ENCODE data around the gene GIT1. TPM values are rescaled to one million over a fixed set of nuclear protein-coding genes. Genes with fewer than 3 reads are reported as not detected.

The GIT1 gene
- total and polyA plus RNA-seq, 4 experiments from 2014 or later = 4.2 to 82.8 (median 51.9) TPM

GRCh38 chr17:29625037-29625750 lies 35.7 kb upstream of the GIT1 start:
- H3K27ac Mint-ChIP-seq = peak overlapping the region in 6 of 7 donors; percentile 25 to 75 (median 32)
- Histone ChIP-seq H3K4me1 (ENCODE audit: insufficient read depth, low read length) (peaks cover 26% of the 10 kb centered on the region), H3K36me3 (ENCODE audit: insufficient read depth, low read length) (peaks cover 5% of the 10 kb centered on the region), H3K27me3 (ENCODE audit: insufficient read depth, low read length) (no peaks in the 10 kb centered on the region), H3K27ac (ENCODE audit: low read depth, low read length) (no peak overlapping the region), H3K9me3 (ENCODE audit: control insufficient read depth in 1 of 2, low read length in 2 of 2) (no peaks in the 10 kb centered on the region), H3K4me3 (ENCODE audit: low read length in 2 of 2) (no peak overlapping the region)
- H3K4me3 Mint-ChIP-seq = no peak overlapping the region
- DNase-seq = no peak
- CTCF ChIA-PET (ENCODE audit: partially characterized antibody) = interaction anchor here (0.6 to 22.5 kb wide), 9 partner anchors 8 to 307 kb away, joined by 3 to 523 read pairs (median 3); partner anchors contain the start of genes ABHD15 and TP53I13
- H3K9me3 Mint-ChIP-seq = no peaks in the 10 kb centered on the region
- POLR2A ChIA-PET (ENCODE audit: partially characterized antibody) = interaction anchor here (0.5 to 1.6 kb wide), 8 partner anchors 8 to 136 kb away, joined by 3 to 6 read pairs (median 4); partner anchors contain the start of gene ABHD15
- intact Hi-C loops (cut with micrococcal nuclease) = no loop called here
- H3K36me3 Mint-ChIP-seq = peaks cover 2 to 16% of the 10 kb centered on the region in 2 donors
- no peaks in the 10 kb centered on the region for H3K27me3 Mint-ChIP-seq
- H3K4me1 Mint-ChIP-seq = peaks cover 14 to 37% (median 28%) of the 10 kb centered on the region in 4 donors

- intact Hi-C loops (cut with micrococcal nuclease) = no loop called here
- POLR2A ChIA-PET (ENCODE audit: partially characterized antibody) = interaction anchor here (0.9 to 1.9 kb wide), 7 partner anchors 9 to 307 kb away, joined by 3 to 6 read pairs (median 4); partner anchors contain the start of gene ABHD15
- H3K9me3 Mint-ChIP-seq = no peaks in the 10 kb centered on the region
- Histone ChIP-seq H3K36me3 (ENCODE audit: insufficient read depth, low read length) (no peaks in the 10 kb centered on the region), H3K4me3 (ENCODE audit: low read length in 2 of 2) (no peak overlapping the region), H3K27ac (ENCODE audit: low read depth, low read length) (no peak overlapping the region), H3K27me3 (ENCODE audit: insufficient read depth, low read length) (no peaks in the 10 kb centered on the region), H3K9me3 (ENCODE audit: control insufficient read depth in 1 of 2, low read length in 2 of 2) (no peaks in the 10 kb centered on the region), H3K4me1 (ENCODE audit: insufficient read depth, low read length) (peaks cover 26% of the 10 kb centered on the region)
- CTCF ChIA-PET (ENCODE audit: partially characterized antibody) = interaction anchor here (0.6 to 22.5 kb wide), 8 partner anchors 7 to 307 kb away, joined by 3 to 523 read pairs (median 5); partner anchors contain the start of genes ABHD15 and TP53I13
- H3K4me1 Mint-ChIP-seq = peaks cover 14 to 37% (median 28%) of the 10 kb centered on the region in 4 donors
- DNase-seq = no peak
- peaks cover 2 to 14% of the 10 kb centered on the region in 2 donors for H3K36me3 Mint-ChIP-seq
- no peak overlapping the region for H3K4me3 Mint-ChIP-seq
- H3K27ac Mint-ChIP-seq = peak overlapping the region in 6 of 7 donors; percentile 24 to 82 (median 36)
- H3K27me3 Mint-ChIP-seq = no peaks in the 10 kb centered on the region
Measured at GRCh38 chr17:29624586-29624985, 35.1 kb upstream of the GIT1 start.

GRCh38 chr17:29623283-29623647 lies 33.8 kb upstream of the GIT1 start:
- intact Hi-C loops (cut with micrococcal nuclease) = no loop called here
- ChIA-PET CTCF (ENCODE audit: partially characterized antibody) (interaction anchor here (0.8 to 22.5 kb wide), 4 partner anchors 31 to 172 kb away, joined by 3 to 523 read pairs (median 9); partner anchors contain the start of genes ABHD15 and TP53I13), POLR2A (ENCODE audit: partially characterized antibody) (interaction anchor here (1.3 to 1.9 kb wide), 3 partner anchors 138 to 308 kb away, joined by 3 to 7 read pairs (median 4); no protein-coding TSS in a partner anchor)
- H3K4me1 Mint-ChIP-seq = peaks cover 10 to 36% (median 22%) of the 10 kb centered on the region in 4 donors
- H3K36me3 Mint-ChIP-seq = peaks cover 0 to 5% of the 10 kb centered on the region in 2 donors
- Histone ChIP-seq H3K27me3 (ENCODE audit: insufficient read depth, low read length) (no peaks in the 10 kb centered on the region), H3K9me3 (ENCODE audit: control insufficient read depth in 1 of 2, low read length in 2 of 2) (no peaks in the 10 kb centered on the region), H3K4me3 (ENCODE audit: low read length in 2 of 2) (peak overlapping the region in 1 of 2 donors; percentile 57), H3K36me3 (ENCODE audit: insufficient read depth, low read length) (no peaks in the 10 kb centered on the region), H3K27ac (ENCODE audit: low read depth, low read length) (no peak overlapping the region), H3K4me1 (ENCODE audit: insufficient read depth, low read length) (peaks cover 31% of the 10 kb centered on the region)
- no peaks in the 10 kb centered on the region for H3K27me3 Mint-ChIP-seq
- no peaks in the 10 kb centered on the region for H3K9me3 Mint-ChIP-seq
- H3K27ac Mint-ChIP-seq = peak overlapping the region in 6 of 7 donors; percentile 52 to 87 (median 76)
- H3K4me3 Mint-ChIP-seq = peak overlapping the region in 7 of 8 donors; percentile 72 to 85 (median 80)
- no peak for DNase-seq

GRCh38 chr17:29622337-29623282 lies 33.2 kb upstream of the GIT1 start, which contains the start of gene CORO6:
Gene CORO6, minus strand, starts transcription at chr17:29622912. Its CDS starts 1,491 bp downstream, at chr17:29621421.
- DNase-seq = peak; percentile 54 to 63 (median 57)
- H3K27me3 Mint-ChIP-seq = no peaks in the 10 kb centered on the region
- H3K27ac Mint-ChIP-seq = peak within 1 kb of the TSS; percentile 52 to 87 (median 71)
- peaks cover 36% of the 10 kb centered on the region for H3K4me1 ChIP-seq (ENCODE audit: insufficient read depth, low read length)
- intact Hi-C loops (cut with micrococcal nuclease) = no loop called here
- peaks cover 10 to 36% (median 21%) of the 10 kb centered on the region in 4 donors for H3K4me1 Mint-ChIP-seq
- peak within 1 kb of the TSS; percentile 77 to 85 (median 80) for H3K4me3 Mint-ChIP-seq
- H3K36me3 ChIP-seq (ENCODE audit: insufficient read depth, low read length) = no peaks in the 10 kb centered on the region
- no peaks in the 10 kb centered on the region for H3K9me3 ChIP-seq (ENCODE audit: control insufficient read depth in 1 of 2, low read length in 2 of 2)
- H3K36me3 Mint-ChIP-seq = peaks cover 0 to under 1% of the 10 kb centered on the region in 2 donors
- no peaks in the 10 kb centered on the region for H3K27me3 ChIP-seq (ENCODE audit: insufficient read depth, low read length)
- POLR2A ChIA-PET (ENCODE audit: partially characterized antibody) = interaction anchor here (1.3 to 1.9 kb wide), 5 partner anchors 30 to 309 kb away, joined by 3 to 7 read pairs (median 5); partner anchors contain the start of genes ABHD15 and ANKRD13B
- peak within 1 kb of the TSS in 1 of 2 donors; percentile 57 for H3K4me3 ChIP-seq (ENCODE audit: low read length in 2 of 2)
- no peak within 1 kb of the TSS for H3K27ac ChIP-seq (ENCODE audit: low read depth, low read length)
- H3K9me3 Mint-ChIP-seq = no peaks in the 10 kb centered on the region
- CTCF ChIA-PET (ENCODE audit: partially characterized antibody) = interaction anchor here (1.4 to 22.5 kb wide), 2 partner anchors 30 to 48 kb away, joined by 4 to 523 read pairs; partner anchors contain the start of genes ABHD15 and TP53I13

- DNase-seq = no peak
- Mint-ChIP-seq H3K9me3 (no peaks in the 10 kb centered on the region), H3K27ac (peak overlapping the region in 1 of 7 donors; percentile 42), H3K27me3 (no peaks in the 10 kb centered on the region), H3K4me1 (peaks cover 14 to 44% (median 26%) of the 10 kb centered on the region in 4 donors), H3K36me3 (no peaks in the 10 kb centered on the region), H3K4me3 (peak overlapping the region; percentile 70 to 82 (median 77))
- Histone ChIP-seq H3K9me3 (ENCODE audit: control insufficient read depth in 1 of 2, low read length in 2 of 2) (no peaks in the 10 kb centered on the region), H3K27ac (ENCODE audit: low read depth, low read length) (no peak overlapping the region), H3K4me3 (ENCODE audit: low read length in 2 of 2) (peak overlapping the region in 1 of 2 donors; percentile 57), H3K36me3 (ENCODE audit: insufficient read depth, low read length) (no peaks in the 10 kb centered on the region), H3K4me1 (ENCODE audit: insufficient read depth, low read length) (peaks cover 45% of the 10 kb centered on the region), H3K27me3 (ENCODE audit: insufficient read depth, low read length) (no peaks in the 10 kb centered on the region)
- intact Hi-C loops (cut with micrococcal nuclease) = no loop called here
- ChIA-PET POLR2A (ENCODE audit: partially characterized antibody) (interaction anchor here (1.0 to 1.7 kb wide), 4 partner anchors 30 to 139 kb away, joined by 3 to 7 read pairs (median 5); partner anchors contain the start of genes ABHD15 and ANKRD13B), CTCF (ENCODE audit: partially characterized antibody) (interaction anchor here (0.9 to 22.5 kb wide), 3 partner anchors 28 to 156 kb away, joined by 3 to 523 read pairs (median 81); partner anchors contain the start of genes ABHD15 and TP53I13)
Measured at GRCh38 chr17:29621751-29622194, 32.3 kb upstream of the GIT1 start.

GRCh38 chr17:29620779-29621500 lies 31.5 kb upstream of the GIT1 start:
- H3K27ac Mint-ChIP-seq = no peak overlapping the region
- intact Hi-C loops (cut with micrococcal nuclease) = no loop called here

More at GRCh38 chr17:29620779-29621500, 31.5 kb upstream of the GIT1 start:
- Mint-ChIP-seq H3K36me3 (no peaks in the 10 kb centered on the region), H3K4me1 (peaks cover 19 to 52% (median 32%) of the 10 kb centered on the region in 4 donors), H3K4me3 (peak overlapping the region in 6 of 8 donors; percentile 2 to 58 (median 44)), H3K27me3 (no peaks in the 10 kb centered on the region), H3K9me3 (no peaks in the 10 kb centered on the region)
- Histone ChIP-seq H3K27ac (ENCODE audit: low read depth, low read length) (no peak overlapping the region), H3K4me3 (ENCODE audit: low read length in 2 of 2) (no peak overlapping the region), H3K27me3 (ENCODE audit: insufficient read depth, low read length) (no peaks in the 10 kb centered on the region), H3K4me1 (ENCODE audit: insufficient read depth, low read length) (peaks cover 53% of the 10 kb centered on the region), H3K36me3 (ENCODE audit: insufficient read depth, low read length) (no peaks in the 10 kb centered on the region), H3K9me3 (ENCODE audit: control insufficient read depth in 1 of 2, low read length in 2 of 2) (no peaks in the 10 kb centered on the region)
- POLR2A ChIA-PET (ENCODE audit: partially characterized antibody) = interaction anchor here (1.0 to 1.7 kb wide), 4 partner anchors 29 to 153 kb away, joined by 3 to 5 read pairs (median 4); partner anchors contain the start of genes ABHD15 and ANKRD13B
- CTCF ChIA-PET (ENCODE audit: partially characterized antibody) = interaction anchor here (0.9 to 22.5 kb wide), 3 partner anchors 27 to 157 kb away, joined by 3 to 523 read pairs (median 81); partner anchors contain the start of genes ABHD15 and TP53I13
- no peak for DNase-seq

Data from CD4-positive, alpha-beta memory T cell (primary cell).